ENCODE results near the gene DMKN.
A peak's percentile ranks its signal among the peaks of the same experiment; 100 is the strongest.

Gene DMKN

DNA sequence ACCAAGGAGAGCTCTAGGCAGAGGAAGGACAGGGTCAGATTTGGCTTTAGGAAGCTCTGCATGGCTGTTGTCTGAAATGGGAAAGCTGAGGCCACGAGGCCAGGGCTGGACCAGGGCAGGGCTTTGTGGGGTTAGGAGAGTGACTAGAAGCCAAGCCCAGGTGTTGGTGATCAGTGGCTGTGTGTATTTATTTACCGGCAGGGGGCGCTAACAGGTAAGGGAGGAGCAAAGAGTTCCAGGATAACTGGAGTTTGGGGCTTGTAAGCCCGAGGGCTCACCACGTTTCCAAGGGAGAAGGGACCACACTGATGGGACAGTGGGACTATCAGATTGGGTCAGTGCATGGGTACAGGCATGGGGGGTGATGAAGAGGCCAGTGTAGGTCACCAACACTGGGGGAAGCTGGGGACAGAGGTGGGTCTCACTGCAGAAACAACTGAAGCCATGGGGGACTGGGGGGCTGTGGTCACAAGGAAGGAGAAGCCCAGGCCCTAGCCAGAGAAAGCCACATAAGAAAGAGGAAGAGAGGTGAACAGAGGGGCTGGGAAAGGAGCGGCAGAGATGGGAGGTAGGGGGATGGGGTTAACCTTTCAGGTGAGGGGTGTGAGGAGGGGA lies 35.8 kb upstream of the DMKN start:
- DNase-seq = peak; percentile 65

- DNase-seq = no peak
These were observed 33.1 kb upstream of the DMKN start for GRCh38 chr19:35546532-35546931.

DNA sequence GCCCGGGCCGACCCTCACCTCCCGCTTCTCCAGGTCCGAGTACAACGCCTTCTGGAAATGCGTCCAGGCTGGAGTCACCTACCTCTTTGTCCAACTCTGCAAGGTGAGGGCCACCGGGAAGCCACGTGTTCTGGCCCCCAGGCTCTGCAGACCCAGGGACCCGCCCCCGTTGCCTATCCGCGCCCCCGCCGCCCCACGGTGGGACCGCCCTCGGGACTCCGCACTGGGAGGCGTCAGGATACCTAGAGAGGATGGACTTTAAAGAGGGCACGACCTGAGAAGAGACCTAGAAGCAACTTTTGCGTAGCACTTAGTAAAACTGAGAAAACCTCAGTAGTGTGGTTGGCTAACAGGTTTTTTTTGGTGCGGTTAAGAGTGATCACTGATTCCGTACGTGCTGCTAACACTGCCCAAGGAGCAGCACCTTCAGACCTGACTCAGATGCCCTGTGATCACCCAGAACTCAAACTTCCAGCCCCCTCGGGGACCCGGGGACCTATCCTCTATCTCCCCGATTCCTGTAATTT lies 32.5 kb upstream of the DMKN start:
- DNase-seq = no peak

DNA sequence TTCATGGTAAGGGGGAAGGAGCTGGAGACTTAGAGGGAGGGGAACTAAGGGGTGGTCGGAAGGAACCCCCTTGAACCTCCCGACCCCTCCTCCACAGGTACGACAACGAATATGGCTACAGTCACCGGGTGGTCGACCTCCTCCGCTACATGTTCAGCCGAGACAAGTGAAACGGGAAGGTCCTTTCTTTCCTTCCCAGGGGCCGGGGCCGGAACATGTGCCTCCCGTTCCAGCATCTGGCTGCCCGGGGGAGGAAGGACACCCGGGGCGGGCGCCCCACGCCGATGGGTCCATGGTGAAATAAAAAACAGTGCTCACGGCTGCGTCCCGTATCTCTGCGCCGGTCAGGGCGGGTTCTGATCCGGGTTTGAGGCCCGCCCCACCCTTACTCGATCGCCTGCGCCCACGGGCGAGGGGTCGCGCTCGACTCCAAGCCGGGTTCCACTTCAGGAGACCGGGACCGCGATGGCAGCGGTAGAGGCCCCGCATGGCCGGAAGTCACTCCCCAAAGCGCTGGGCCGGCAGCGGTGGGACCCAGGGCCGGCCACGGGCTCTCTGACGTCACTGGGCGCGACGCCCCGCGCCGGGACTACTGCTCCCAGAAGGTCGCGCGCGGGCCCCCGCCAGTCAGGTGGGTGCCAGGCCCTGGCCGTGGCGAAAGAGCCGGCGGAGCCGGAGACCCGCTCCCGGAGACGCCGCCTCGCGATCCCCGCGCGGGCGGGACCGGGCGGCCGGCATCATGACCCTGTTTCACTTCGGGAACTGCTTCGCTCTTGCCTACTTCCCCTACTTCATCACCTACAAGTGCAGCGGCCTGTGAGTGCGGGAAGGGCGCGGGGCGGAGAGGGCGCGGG lies 31.8 kb upstream of the DMKN start, which contains the start of gene TMEM147:
Gene TMEM147, plus strand, starts transcription at position 626 of the 854 bp plus-strand sequence. Its CDS starts 114 bp downstream, at position 740.
- peak; percentile 85 for DNase-seq

- DNase-seq = no peak
These were observed 30.8 kb upstream of the DMKN start for GRCh38 chr19:35544110-35544802.

DNA sequence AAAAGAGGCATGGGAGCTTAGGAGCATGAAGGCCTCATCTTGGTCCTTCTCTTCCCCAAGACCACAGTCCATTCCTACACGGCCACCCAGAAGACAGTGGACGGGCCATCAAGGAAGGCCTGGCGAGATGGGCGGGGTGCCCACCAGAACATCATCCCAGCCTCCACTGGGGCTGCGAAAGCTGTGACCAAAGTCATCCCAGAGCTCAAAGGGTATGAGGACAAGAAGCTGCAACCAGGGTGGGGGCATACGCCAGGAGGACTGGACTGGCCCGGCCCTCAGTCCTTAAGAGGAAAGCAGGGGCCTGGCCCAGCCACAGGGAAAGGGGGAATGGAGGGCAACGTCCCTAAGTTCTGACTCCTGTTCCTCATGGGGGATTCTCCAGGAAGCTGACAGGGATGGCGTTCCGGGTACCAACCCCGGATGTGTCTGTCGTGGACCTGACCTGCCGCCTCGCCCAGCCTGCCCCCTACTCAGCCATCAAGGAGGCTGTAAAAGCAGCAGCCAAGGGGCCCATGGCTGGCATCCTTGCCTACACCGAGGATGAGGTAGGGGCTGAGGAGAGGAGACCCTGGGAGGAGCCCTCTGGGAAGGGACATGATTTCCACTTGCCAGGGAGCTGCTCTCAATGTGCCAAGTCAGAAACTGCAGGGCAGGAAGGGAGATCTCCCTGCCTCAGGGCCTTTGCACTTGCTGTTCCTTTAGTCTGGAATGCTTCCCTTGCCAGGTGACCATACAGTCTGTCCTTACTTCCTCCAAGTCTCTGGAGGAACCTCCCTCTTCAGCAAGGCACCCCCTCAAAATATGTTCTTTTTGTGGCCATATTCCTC lies 30.0 kb upstream of the DMKN start:
- no peak for DNase-seq

- DNase-seq = no peak
These were observed 28.8 kb upstream of the DMKN start for GRCh38 chr19:35542209-35542608.

- no peak for DNase-seq
These were observed 27.0 kb upstream of the DMKN start for GRCh38 chr19:35540356-35540927.

GRCh38 chr19:35539850-35540249 lies 26.4 kb upstream of the DMKN start:
- no peak for DNase-seq

- DNase-seq = no peak
These were observed 25.9 kb upstream of the DMKN start for GRCh38 chr19:35539314-35539713.

GRCh38 chr19:35534803-35535480 lies 21.5 kb upstream of the DMKN start:
- DNase-seq = no peak

DNA sequence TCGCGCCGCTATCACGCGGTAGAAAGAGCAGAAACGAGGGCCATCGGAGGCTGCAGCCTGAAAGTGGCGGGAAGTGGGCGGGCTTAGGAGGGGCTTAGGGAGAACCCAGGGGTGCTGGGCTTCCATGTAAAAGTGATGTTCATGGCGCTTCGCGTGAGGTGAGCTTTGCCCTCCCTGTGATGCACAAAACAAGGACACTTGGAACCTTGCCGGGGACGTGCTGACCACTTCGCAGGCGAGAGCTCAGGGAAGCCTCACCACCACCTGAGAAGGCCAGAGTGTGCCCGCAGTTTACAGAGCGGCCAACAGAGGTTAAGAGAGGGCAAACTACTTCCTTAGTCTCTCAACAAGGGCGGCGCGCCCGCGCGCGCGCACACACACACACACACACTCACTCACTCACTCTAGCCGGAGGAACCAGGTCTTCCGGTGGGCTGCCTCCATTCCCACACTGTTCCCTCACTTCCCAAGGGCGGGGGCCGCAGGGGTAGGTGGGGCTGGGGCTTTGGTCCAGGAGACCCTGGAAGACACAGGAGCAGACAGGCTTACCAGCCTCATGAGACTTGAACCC lies 20.5 kb upstream of the DMKN start:
- peak; percentile 19 for DNase-seq

DNA sequence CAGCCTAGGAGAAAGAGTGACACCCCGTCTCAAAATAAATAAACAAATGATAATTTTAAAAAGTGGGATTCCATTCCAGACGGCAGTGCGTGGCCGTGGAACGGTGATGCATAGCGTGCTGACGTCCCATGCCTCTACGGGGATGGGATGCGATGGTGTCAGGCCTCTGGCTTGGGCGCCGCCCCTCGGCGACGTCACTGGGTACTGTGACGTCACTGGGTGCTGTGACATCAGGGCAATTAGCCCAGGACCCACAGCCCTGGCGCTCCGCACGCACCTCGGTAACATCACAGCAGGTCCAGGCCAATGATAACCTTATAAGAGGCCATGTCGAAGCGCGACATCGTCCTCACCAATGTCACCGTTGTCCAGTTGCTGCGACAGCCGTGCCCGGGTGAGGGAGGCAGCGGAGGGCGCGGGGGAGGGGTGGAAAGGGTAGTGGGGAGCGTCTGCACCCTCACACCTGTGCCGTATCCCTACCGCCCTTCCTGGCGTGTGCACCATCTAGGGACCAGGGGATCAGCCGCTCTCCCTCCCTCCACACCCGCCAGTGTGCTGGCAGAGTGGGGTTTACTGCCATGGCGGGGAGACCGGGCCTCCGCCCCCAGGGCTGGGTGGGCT lies 19.9 kb upstream of the DMKN start, which contains the start of gene GAPDHS:
Gene GAPDHS, plus strand, starts transcription at position 256 of the 621 bp plus-strand sequence. Its CDS starts 72 bp downstream, at position 328.
- DNase-seq = no peak

DNA sequence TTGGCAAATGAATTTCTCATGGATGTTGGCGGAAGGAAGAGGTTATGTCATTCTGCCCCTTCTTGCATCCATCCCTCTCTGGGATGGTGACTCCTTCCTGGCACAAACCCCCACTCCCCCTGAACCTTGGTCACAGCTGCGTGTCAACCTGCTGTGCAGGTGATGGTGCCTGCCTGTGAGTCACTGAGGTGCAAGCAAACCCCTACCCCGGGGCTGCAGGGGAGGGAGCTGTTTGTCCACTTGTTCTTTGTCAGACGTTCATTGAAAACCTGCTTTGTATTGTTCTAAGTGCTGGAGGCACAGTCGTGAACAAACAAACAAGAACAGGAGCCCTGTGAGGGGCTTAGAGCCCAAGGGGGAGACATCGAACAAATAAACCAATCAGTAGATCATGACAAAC lies 17.8 kb upstream of the DMKN start:
- DNase-seq = no peak

- no peak for DNase-seq
These were observed 16.1 kb upstream of the DMKN start for GRCh38 chr19:35529241-35530218.

DNA sequence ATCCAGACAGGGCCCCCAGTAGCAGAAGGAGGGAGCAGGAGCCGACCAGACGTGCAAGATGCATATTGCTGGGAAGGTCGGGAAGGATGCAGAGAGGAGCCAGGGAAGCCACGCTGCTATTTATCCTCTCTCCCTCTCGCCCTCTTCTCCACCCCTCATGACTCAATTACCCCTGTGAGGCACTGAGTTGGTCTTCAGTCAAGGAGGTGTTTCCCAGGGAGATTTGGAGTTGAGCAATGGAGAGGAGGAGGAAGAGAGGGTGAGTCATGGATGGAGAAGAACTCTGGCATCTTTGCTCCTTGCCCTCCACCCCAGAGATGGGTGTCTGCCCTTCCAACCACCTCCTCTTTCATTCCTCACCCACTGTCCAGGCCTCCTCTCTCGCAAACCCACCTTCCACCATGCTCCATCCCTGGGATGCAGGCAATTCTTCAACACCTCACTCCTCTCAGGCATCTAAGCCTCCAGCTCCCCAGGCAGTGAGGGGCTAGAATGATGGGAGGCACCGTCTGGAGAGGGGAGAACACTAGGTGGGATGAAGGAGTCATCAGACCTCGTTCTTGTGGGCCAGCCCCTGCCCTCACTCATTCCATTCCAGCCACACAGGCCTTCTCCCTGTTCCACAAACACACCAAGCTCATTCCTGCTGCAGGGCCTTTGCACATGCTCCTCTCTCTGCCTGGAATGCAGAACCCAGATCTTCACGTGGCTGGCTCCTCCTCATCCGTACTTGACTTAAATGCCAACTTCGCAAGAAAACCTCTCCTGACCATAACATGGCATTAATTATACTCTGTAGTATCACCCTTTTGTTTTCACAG lies 15.0 kb upstream of the DMKN start, which contains the start of gene SBSN:
Gene SBSN, minus strand, starts transcription at position 94 of the 821 bp plus-strand sequence. Its CDS starts 30 bp downstream, at position 64.
- peak; percentile 51 for DNase-seq

GRCh38 chr19:35525873-35526272 lies 12.4 kb upstream of the DMKN start:
- no peak for DNase-seq

GRCh38 chr19:35524181-35524837 lies 10.9 kb upstream of the DMKN start:
- DNase-seq = no peak

Measured in inflammatory macrophage treated with lipopolysaccharide for 4 hours (primary cell).